ENCODE measurements around the gene SERPINA5.
"Not testable (repeated sequence)": the region's sequence is repeated elsewhere in the genome, so short reads cannot be mapped to it uniquely, and the experiment has no call there.

SERPINA5 gene

DNA sequence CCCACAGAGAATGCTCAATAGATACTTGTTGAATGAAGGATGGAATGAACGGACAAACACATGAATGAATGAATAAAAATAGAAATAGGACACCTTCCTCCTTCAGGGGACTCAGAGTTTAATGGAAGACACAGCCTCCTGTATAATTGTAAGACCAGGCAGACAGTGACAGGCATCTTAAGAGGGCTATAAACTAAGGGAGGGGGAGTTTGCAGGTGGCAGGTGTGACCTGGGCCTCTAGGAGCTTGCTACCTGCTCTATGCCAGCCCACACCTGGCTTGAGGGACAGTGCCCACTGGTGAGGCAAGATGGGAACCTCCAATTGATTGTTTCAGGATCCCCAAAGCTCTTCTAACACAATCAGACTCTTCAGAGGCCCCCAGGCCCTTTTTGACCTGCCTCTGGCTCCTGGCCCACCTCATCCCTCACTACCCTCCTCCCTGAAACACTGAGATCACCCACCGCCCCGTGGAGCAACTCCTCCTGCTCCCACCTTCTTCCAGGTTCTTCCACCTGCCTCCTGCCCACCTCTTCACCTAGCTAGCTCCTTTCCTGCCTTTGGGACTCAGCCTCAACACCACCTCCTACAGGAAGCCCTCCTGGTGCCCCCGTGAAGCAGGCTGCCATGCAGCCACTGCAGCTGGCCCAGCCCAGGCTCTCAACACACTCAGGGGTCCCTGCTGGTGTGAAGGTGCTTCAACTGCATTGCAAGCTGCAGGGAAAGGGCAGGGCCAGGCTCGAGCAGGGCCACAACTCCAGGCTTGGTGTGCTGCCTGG, 40.3 kb downstream of the SERPINA5 start:
- DNase-seq (ENCODE audit: low read depth in 1 of 2, low spot score in 1 of 2): no peak

GRCh38 chr14:94622653-94623421, 41.6 kb downstream of the SERPINA5 start:
- DNase-seq (ENCODE audit: low read depth in 1 of 2, low spot score in 1 of 2): no peak

DNA sequence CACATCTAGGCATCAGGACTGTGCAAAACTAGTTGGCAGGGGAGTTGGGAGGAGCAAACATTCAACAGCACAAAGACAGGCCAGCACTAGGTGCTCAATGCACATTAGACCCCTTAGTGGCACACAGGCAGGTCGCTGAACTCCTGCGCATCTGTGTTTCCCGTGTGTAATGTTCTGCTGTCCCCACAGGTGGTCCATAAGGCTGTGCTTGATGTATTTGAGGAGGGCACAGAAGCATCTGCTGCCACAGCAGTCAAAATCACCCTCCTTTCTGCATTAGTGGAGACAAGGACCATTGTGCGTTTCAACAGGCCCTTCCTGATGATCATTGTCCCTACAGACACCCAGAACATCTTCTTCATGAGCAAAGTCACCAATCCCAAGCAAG, 42.2 kb downstream of the SERPINA5 start:
- DNase-seq (ENCODE audit: low read depth in 1 of 2, low spot score in 1 of 2): no peak

- DNase-seq (ENCODE audit: low read depth in 1 of 2, low spot score in 1 of 2): no peak
Measured at GRCh38 chr14:94623856-94624499, 42.8 kb downstream of the SERPINA5 start.

DNA sequence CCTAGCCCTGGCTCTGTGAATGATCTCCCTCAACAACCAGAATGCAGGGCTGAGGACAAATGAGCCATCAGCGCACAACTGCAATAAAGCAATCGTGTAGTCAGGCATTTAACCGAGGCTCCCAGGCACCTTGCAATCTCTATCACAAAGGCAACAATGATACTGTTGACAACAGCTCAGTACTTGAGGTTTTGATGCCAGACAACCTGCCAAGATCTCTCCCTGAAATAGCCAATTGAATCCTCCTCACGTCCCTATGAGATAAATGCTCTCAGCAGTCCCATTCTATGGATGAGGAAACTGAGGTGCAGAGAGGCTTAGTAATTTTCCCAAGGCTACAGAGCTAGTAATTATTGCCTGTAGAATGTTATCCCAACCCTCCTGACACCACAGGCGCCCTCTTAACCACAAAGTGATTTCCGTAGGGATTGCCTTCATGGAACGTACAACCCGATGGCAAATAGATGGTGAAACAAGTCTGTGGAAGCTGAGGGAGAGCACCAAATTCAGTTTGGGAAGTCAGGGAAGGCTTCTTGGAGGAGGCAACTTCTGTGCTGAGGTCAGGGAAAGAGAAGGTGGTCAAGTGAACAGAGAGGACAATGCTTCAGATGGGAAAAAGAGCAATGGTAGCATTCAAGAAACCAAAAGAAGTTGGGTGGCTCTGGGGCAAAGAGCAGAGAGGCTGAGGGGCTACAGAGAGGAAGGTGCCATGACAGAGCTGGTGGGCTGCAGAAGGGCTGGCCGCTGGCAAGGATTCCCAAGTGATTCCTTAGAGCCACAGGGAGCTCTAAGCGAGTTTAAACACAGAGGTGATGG, 43.5 kb downstream of the SERPINA5 start:
- DNase-seq (ENCODE audit: low read depth in 1 of 2, low spot score in 1 of 2): no peak

- no peak for DNase-seq (ENCODE audit: low read depth in 1 of 2, low spot score in 1 of 2)
Measured at GRCh38 chr14:94625353-94625635, 44.1 kb downstream of the SERPINA5 start.

DNA sequence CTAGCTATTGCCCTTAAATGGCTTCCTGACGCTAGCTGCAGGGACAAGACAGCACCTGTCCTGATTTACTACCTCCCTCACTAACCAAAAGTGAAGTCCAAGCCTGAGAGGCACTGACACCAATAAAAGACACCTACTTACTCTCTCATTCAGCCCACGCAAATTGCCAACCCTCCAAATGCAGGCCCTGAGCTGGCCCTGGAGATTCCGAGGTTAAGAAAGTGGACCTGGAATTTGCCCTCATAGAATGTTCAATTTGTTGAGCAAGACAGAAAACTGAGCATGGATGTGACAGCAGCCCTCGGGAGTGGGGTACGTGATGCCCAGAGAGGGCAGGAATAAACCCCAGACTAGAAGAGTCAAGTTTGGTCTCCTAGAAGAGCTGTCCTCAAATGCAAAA, 47.4 kb downstream of the SERPINA5 start:
- no peak for DNase-seq (ENCODE audit: low read depth in 1 of 2, low spot score in 1 of 2)

- no peak for DNase-seq (ENCODE audit: low read depth in 1 of 2, low spot score in 1 of 2)
Measured at GRCh38 chr14:94630396-94630795, 49.2 kb downstream of the SERPINA5 start.

DNA sequence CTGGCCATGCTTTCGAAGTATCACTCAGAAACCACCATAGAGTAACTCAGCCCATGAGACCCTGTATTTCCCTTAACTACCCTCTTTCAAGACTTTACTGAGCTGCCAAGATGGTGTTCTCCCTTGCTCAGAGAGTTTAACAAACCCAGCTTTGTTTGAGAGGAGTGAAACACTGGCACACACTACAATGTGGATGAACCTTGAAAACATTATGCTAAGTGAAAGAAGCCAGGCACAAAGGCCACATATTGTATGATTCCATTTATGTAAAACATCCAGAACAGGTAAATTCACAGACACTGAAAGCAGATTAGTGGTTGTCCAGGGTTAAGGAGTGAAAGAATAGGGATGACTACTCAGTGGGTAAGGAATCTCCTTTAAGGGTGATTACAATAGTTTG, 49.8 kb downstream of the SERPINA5 start:
- no peak for DNase-seq (ENCODE audit: low read depth in 1 of 2, low spot score in 1 of 2)

- no peak for DNase-seq (ENCODE audit: low read depth in 1 of 2, low spot score in 1 of 2)
Measured at GRCh38 chr14:94631536-94632304, 50.5 kb downstream of the SERPINA5 start.

DNA sequence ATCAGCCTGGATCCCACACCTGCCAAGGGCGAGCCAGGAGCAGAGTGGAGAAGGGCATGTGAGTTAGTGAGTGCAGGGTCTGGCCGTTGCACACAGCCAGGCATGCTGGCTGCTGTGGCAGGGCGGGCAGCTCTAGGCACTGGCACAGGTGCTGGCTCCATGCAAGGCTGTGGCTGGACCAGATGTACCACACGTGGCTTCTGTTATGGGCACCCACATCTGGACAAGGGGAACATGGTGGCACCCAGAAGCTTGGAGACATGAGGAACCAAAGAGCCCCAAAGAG, 51.0 kb downstream of the SERPINA5 start:
- no peak for DNase-seq (ENCODE audit: low read depth in 1 of 2, low spot score in 1 of 2)

DNA sequence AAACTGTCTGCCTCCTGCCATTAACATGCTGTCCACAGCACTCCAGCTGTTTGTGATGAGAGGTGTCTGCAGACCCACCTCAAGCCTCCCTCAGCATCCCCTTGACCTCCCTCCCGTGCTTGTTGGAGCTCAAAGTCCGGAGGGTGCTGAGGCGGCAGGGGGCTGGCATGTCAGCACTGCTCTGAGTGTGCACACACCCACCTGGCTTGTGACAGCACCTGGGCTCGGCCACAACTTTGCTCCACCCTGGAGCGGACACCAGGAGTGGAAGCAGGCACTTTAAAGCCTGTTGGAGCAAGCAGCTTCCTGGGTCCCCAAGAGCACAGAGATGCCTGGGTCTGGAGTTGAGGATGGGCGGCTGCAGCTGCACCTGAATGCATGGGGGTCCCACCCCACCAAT, 51.9 kb downstream of the SERPINA5 start:
- no peak for DNase-seq (ENCODE audit: low read depth in 1 of 2, low spot score in 1 of 2)

- DNase-seq (ENCODE audit: low read depth in 1 of 2, low spot score in 1 of 2): no peak
Measured at GRCh38 chr14:94635154-94635553, 53.9 kb downstream of the SERPINA5 start.

DNA sequence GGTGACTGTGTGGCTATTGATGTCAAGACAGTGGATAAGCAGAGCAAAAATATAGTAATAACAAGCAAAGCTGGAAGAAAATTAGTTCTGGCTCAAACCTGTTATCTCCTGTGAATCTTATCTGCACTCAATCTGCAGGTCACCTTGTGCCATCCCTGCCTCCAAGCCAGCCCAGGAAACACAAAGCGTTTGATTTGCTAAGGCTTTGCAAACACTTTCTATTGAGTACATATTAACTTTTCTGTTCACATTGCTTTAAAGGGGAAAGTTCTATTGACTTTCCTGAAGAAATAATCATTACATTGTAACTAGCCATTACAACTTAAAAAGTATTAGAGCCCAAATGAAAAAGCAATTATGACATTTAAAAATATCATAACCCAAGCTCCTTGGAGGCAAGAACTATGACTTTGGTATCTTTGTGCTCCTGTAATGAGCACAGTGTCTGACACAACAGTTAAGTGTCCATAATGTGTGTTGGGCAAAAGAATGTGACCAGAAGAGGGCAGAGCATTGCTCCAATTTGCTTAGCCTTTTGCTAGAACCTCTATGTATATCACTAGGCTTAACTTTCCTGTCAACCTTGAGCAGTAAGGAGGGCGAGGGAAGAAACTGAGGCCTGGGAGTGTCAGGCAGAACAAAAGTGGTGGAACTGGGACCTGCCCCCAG, 55.7 kb downstream of the SERPINA5 start:
- DNase-seq (ENCODE audit: low read depth in 1 of 2, low spot score in 1 of 2): no peak

- not testable (repeated sequence) for DNase-seq (ENCODE audit: low read depth in 1 of 2, low spot score in 1 of 2)
Measured at GRCh38 chr14:94637814-94638213, 56.6 kb downstream of the SERPINA5 start.

- no peak for DNase-seq (ENCODE audit: low read depth in 1 of 2, low spot score in 1 of 2)
Measured at GRCh38 chr14:94638339-94638738, 57.1 kb downstream of the SERPINA5 start.

DNA sequence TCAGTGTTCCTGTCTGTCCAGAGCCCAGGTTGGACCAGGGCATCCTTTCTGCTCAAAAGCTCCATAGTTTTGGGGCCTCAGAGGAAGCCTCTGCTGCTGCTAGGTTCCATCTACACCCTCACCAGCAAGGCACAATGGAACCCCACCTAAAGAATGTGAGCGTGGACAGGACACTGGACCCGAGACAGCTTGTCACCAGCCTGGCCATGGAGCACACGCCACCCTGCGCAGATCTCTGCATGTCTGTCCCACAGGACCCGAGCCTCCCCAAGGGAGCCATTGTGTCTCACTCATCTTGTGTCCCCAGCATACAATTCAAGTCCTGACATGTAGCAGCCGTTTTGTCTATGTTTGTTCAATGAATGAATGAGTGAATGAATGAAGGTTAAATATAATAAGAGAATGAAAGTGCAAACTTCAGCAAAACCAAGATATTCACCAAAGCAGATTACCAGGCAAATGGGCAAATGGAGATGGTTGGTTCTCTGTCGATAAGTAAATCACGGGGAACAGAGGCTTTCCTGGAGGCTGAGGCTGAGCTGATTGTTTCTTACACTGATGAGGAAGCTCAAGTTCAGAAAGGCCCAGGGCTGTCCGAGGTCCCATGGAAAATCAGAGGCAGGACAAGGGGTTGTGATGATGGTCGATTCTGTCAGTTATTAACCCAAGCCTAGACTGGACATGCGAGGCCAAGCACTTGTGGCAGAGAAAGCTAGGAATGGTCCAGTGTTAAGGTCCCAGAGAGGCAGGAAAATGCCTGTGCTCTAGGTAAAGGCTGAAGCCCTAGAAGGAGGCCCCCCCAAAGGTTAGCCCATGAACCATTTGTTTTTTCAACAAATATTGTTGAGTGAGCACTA, 58.0 kb downstream of the SERPINA5 start:
- no peak for DNase-seq (ENCODE audit: low read depth in 1 of 2, low spot score in 1 of 2)

GRCh38 chr14:94640721-94641631, 59.8 kb downstream of the SERPINA5 start:
- no peak for DNase-seq (ENCODE audit: low read depth in 1 of 2, low spot score in 1 of 2)

DNA sequence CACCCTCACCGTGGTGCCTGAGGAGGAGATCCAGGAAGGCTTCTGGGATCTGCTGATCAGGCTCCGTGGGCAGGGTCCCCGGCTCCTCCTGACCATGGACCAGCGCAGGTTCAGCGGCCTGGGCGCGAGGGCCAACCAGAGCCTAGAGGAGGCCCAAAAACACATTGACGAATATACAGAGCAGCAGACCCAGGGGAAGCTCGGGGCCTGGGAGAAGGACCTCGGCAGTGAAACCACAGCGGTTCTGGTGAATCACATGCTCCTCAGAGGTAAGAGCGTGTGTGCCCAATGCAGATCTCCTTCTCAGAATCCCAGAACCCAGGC, 60.4 kb downstream of the SERPINA5 start:
- no peak for DNase-seq (ENCODE audit: low read depth in 1 of 2, low spot score in 1 of 2)

All from activated CD4-positive, alpha-beta T cell treated with anti-CD3 and anti-CD28 coated beads, Interleukin-2, amount 50 U/mL, for 24 hours (primary cell).